HCT116 (cell line): ENCODE measurements around the gene CLEC16A.

Source experiments
- CEBPB ChIP-seq: IDR thresholded peaks from 2 replicates; pipeline ENCODE4 v1.6.1; 2012; ENCODE audit warnings: low read depth
- POLR2A ChIP-seq: IDR thresholded peaks from 2 replicates; pipeline ENCODE4 v1.7.0; 2011; ENCODE audit warnings: borderline replicate concordance; ENCODE audit not compliant: insufficient read depth, insufficient read length; ENCODE audit errors: extremely low read depth
- TF ChIP-seq, protein P1 (sequence below), 3 experiments: fragments of 200-600 bp in 1 of 3; sonication (generic) in 1 of 3; IDR thresholded peaks in 2 of 3; conservative IDR thresholded peaks in 1 of 3; 2 replicates each; pipeline ENCODE4 v1.5.1; 2012 to 2017; ENCODE audit warnings: low read depth in 2 of 3, low read length in 2 of 3, antibody characterized with exemption in 1 of 3, borderline replicate concordance in 1 of 3, control low read depth in 1 of 3, mild to moderate bottlenecking in 1 of 3, mixed read lengths in 1 of 3, mixed run types in 1 of 3, moderate library complexity in 1 of 3; ENCODE audit not compliant: insufficient read depth in 1 of 3

- TF ChIP-seq POLR2A (no peak), CEBPB (no peak)
- TF ChIP-seq, protein P1, sequence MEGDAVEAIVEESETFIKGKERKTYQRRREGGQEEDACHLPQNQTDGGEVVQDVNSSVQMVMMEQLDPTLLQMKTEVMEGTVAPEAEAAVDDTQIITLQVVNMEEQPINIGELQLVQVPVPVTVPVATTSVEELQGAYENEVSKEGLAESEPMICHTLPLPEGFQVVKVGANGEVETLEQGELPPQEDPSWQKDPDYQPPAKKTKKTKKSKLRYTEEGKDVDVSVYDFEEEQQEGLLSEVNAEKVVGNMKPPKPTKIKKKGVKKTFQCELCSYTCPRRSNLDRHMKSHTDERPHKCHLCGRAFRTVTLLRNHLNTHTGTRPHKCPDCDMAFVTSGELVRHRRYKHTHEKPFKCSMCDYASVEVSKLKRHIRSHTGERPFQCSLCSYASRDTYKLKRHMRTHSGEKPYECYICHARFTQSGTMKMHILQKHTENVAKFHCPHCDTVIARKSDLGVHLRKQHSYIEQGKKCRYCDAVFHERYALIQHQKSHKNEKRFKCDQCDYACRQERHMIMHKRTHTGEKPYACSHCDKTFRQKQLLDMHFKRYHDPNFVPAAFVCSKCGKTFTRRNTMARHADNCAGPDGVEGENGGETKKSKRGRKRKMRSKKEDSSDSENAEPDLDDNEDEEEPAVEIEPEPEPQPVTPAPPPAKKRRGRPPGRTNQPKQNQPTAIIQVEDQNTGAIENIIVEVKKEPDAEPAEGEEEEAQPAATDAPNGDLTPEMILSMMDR (IDR thresholded peaks at IDR 0.05 in 2 of 3, conservative IDR thresholded peaks at IDR 0.05 in 1 of 3; ENCODE audit: borderline replicate concordance in 1 of 3, insufficient read depth in 1 of 3, low read depth in 2 of 3, low read length in 2 of 3): no peak
These were observed 113.5 kb downstream of the CLEC16A start for GRCh38 chr16:11057711-11058345.
